BE2C (cell line): Measurements from ENCODE around the gene DDX31.
A peak's percentile ranks its signal among the peaks of the same experiment; 100 is the strongest.

Source experiments
- DNase-seq: peaks from one replicate; pipeline ENCODE4 v3.0.0-alpha.2; 2020
- H3K27me3 ChIP-seq: fragments of 250-450 bp; sonication (Bioruptor Pico); 2 replicates; pipeline ENCODE4 v1.5.1; 2020; ENCODE audit warnings: mild to moderate bottlenecking
- H3K36me3 ChIP-seq: fragments of 250-450 bp; sonication (Bioruptor Pico); 2 replicates; pipeline ENCODE4 v1.5.1; 2020; ENCODE audit warnings: mild to moderate bottlenecking
- H3K4me1 ChIP-seq: fragments of 250-450 bp; sonication (Bioruptor Pico); 2 replicates; pipeline ENCODE4 v1.5.1; 2020
- H3K4me3 ChIP-seq: 2 replicates; pipeline ENCODE4 v1.5.1; 2011; ENCODE audit warnings: low read depth, low read length
- H3K9me3 ChIP-seq: fragments of 250-450 bp; sonication (Bioruptor Pico); 2 replicates; pipeline ENCODE4 v1.5.1; 2020
- CTCF ChIP-seq: IDR thresholded peaks from 2 replicates; pipeline ENCODE4 v1.5.1; 2012; ENCODE audit warnings: mild to moderate bottlenecking, low read depth, low read length

Gene DDX31

GRCh38 chr9:132670457-132671391 is 941 bp upstream of the DDX31 start, which contains the start of gene GTF3C4:
Gene GTF3C4, plus strand, starts transcription at chr9:132670464. Its CDS starts 135 bp downstream, at chr9:132670599.
- TF ChIP-seq CTCF: no peak
- DNase-seq: peak; percentile 62

GRCh38 chr9:132669319-132669697 is 475 bp downstream of the DDX31 start:
- Histone ChIP-seq H3K27me3 (no peaks in the 10 kb centered on the region), H3K4me1 (no peaks in the 10 kb centered on the region), H3K4me3 (peak overlapping the region; percentile 97), H3K9me3 (peaks cover 4% of the 10 kb centered on the region; the same call in 1 of the 2 replicates), H3K36me3 (peaks cover 36% of the 10 kb centered on the region)
- TF ChIP-seq CTCF: no peak
- DNase-seq: peak; percentile 75

More at GRCh38 chr9:132670457-132671391, 941 bp upstream of the DDX31 start, which contains the start of gene GTF3C4:
- peaks cover 4% of the 10 kb centered on the region; the same call in 1 of the 2 replicates for H3K9me3 ChIP-seq
- H3K36me3 ChIP-seq: peaks cover 35% of the 10 kb centered on the region
- H3K4me1 ChIP-seq: no peaks in the 10 kb centered on the region
- peak within 1 kb of the TSS; percentile 97 for H3K4me3 ChIP-seq
- H3K27me3 ChIP-seq: no peaks in the 10 kb centered on the region

- no peaks in the 10 kb centered on the region for H3K4me1 ChIP-seq
- H3K36me3 ChIP-seq: peaks cover 48% of the 10 kb centered on the region
- DNase-seq: no peak
- no peak for TF ChIP-seq CTCF
- H3K4me3 ChIP-seq: no peak overlapping the region
- no peaks in the 10 kb centered on the region for H3K27me3 ChIP-seq
- H3K9me3 ChIP-seq: no peaks in the 10 kb centered on the region
These were observed 5.9 kb downstream of the DDX31 start for GRCh38 chr9:132663851-132664250.

- Histone ChIP-seq H3K4me3 (no peak overlapping the region), H3K27me3 (no peaks in the 10 kb centered on the region), H3K9me3 (no peaks in the 10 kb centered on the region), H3K4me1 (no peaks in the 10 kb centered on the region), H3K36me3 (peaks cover 55% of the 10 kb centered on the region)
- DNase-seq: no peak
- no peak for TF ChIP-seq CTCF
These were observed 6.7 kb downstream of the DDX31 start for GRCh38 chr9:132663117-132663516.

GRCh38 chr9:132662152-132662945 is 7.4 kb downstream of the DDX31 start:
- DNase-seq: no peak
- TF ChIP-seq CTCF: no peak
- Histone ChIP-seq H3K4me3 (no peak overlapping the region), H3K27me3 (no peaks in the 10 kb centered on the region), H3K4me1 (no peaks in the 10 kb centered on the region), H3K9me3 (no peaks in the 10 kb centered on the region), H3K36me3 (peaks cover 63% of the 10 kb centered on the region)
